ENCODE results near the gene CACNA2D1. TPM values are rescaled to one million over a fixed set of nuclear protein-coding genes. Genes with fewer than 3 reads are reported as not detected.

CACNA2D1 gene
- total RNA-seq, 1 donor from 2014 or later, result 10.3 TPM

GRCh38 chr7:82175319-82175718 is 268.3 kb downstream of the CACNA2D1 start:
- no peaks in the 10 kb centered on the region for H3K9me3 ChIP-seq
- no peak overlapping the region for H3K4me3 ChIP-seq
- H3K27ac ChIP-seq, result no peak overlapping the region
- no peak for TF ChIP-seq CTCF (IDR thresholded peaks at IDR 0.05)
- no peaks in the 10 kb centered on the region for H3K27me3 ChIP-seq
- intact Hi-C loops (cut with DNase I), result no loop called here
- no peaks in the 10 kb centered on the region for H3K36me3 ChIP-seq
- no peak for DNase-seq
- H3K4me1 ChIP-seq, result no peaks in the 10 kb centered on the region
- ATAC-seq, result no peak

GRCh38 chr7:82173400-82174021 is 270.1 kb downstream of the CACNA2D1 start:
- Histone ChIP-seq H3K4me1 (no peaks in the 10 kb centered on the region), H3K4me3 (no peak overlapping the region), H3K36me3 (no peaks in the 10 kb centered on the region), H3K9me3 (no peaks in the 10 kb centered on the region), H3K27ac (no peak overlapping the region), H3K27me3 (no peaks in the 10 kb centered on the region)
- DNase-seq (no peak), ATAC-seq (no peak)
- intact Hi-C loops (cut with DNase I), result no loop called here
- TF ChIP-seq CTCF (IDR thresholded peaks at IDR 0.05), result no peak

GRCh38 chr7:82172881-82173280 is 270.7 kb downstream of the CACNA2D1 start:
- no peak for ATAC-seq
- H3K4me1 ChIP-seq, result no peaks in the 10 kb centered on the region

GRCh38 chr7:82172017-82172416 is 271.6 kb downstream of the CACNA2D1 start:
- no peak for DNase-seq

More at GRCh38 chr7:82172881-82173280, 270.7 kb downstream of the CACNA2D1 start:
- TF ChIP-seq CTCF (IDR thresholded peaks at IDR 0.05), result no peak
- Histone ChIP-seq H3K4me3 (no peak overlapping the region), H3K27me3 (no peaks in the 10 kb centered on the region), H3K36me3 (no peaks in the 10 kb centered on the region), H3K27ac (no peak overlapping the region), H3K9me3 (no peaks in the 10 kb centered on the region)
- no peak for DNase-seq
- intact Hi-C loops (cut with DNase I), result no loop called here

GRCh38 chr7:82167558-82168314 is 275.8 kb downstream of the CACNA2D1 start:
- Histone ChIP-seq H3K4me1 (peaks cover 4% of the 10 kb centered on the region), H3K27ac (no peak overlapping the region), H3K27me3 (no peaks in the 10 kb centered on the region), H3K9me3 (no peaks in the 10 kb centered on the region), H3K36me3 (no peaks in the 10 kb centered on the region), H3K4me3 (no peak overlapping the region)
- TF ChIP-seq CTCF (IDR thresholded peaks at IDR 0.05), result no peak
- ATAC-seq, result no peak
- DNase-seq, result no peak
- intact Hi-C loops (cut with DNase I), result no loop called here

More at GRCh38 chr7:82172017-82172416, 271.6 kb downstream of the CACNA2D1 start:
- no peaks in the 10 kb centered on the region for H3K4me1 ChIP-seq
- intact Hi-C loops (cut with DNase I), result no loop called here
- H3K27ac ChIP-seq, result no peak overlapping the region
- no peak overlapping the region for H3K4me3 ChIP-seq
- H3K36me3 ChIP-seq, result no peaks in the 10 kb centered on the region
- H3K27me3 ChIP-seq, result no peaks in the 10 kb centered on the region
- no peak for TF ChIP-seq CTCF (IDR thresholded peaks at IDR 0.05)
- H3K9me3 ChIP-seq, result no peaks in the 10 kb centered on the region
- no peak for ATAC-seq

Data from upper lobe of right lung (tissue), 1 donor.